GM12864 (cell line): Measurements from ENCODE around the gene TCF25.

Experiments
- DNase-seq: peaks from one replicate; pipeline ENCODE4 v3.0.0-alpha.2; 2011; ENCODE audit warnings: low read depth
- H3K4me3 ChIP-seq: 2 replicates; pipeline ENCODE4 v1.5.1; 2011; ENCODE audit warnings: mild to moderate bottlenecking, low read depth, low read length, control low read depth
- CTCF ChIP-seq: IDR thresholded peaks from 2 replicates; pipeline ENCODE4 v1.5.1; 2011; ENCODE audit warnings: low read depth, mild to moderate bottlenecking, moderate library complexity, low read length, control low read depth, inconsistent platforms; ENCODE audit errors: missing control alignments

Gene TCF25

DNA sequence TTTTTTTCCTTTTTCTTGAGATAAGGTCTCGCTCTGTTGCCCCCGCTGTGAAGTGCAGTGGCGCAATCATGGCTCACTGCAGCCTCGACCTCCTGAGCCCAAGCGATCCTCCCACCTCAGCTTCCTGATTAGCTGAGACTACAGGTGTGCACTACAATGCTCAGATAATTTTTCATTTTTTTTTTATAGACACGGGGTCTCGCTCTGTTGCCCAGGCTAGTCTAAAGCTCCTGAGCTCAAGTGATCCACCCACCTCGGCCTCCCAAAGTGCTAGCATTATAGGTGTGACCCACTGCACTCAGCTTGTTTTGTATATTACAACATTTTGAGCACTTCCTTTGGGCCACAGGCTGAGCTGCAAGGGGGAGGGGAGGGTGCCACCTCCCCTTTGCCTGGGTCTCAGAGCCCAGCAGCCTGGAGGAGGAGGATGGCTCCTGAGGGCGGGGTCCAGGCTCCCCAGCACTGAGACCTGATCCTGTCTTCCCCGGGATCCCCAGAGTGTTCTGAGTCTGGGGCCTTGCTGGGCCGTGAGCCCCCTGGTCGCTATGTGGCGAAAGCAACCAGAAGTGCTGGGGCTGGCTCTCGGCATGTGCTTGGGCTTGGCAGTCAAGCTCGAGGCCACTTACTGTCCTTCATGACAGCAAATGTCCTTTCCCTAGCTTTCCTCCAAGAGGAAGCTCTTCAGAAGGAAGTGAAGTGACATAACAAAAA is 83.3 kb downstream of the TCF25 start:
- no peak for TF ChIP-seq CTCF
- H3K4me3 ChIP-seq: no peak overlapping the region
- no peak for DNase-seq

DNA sequence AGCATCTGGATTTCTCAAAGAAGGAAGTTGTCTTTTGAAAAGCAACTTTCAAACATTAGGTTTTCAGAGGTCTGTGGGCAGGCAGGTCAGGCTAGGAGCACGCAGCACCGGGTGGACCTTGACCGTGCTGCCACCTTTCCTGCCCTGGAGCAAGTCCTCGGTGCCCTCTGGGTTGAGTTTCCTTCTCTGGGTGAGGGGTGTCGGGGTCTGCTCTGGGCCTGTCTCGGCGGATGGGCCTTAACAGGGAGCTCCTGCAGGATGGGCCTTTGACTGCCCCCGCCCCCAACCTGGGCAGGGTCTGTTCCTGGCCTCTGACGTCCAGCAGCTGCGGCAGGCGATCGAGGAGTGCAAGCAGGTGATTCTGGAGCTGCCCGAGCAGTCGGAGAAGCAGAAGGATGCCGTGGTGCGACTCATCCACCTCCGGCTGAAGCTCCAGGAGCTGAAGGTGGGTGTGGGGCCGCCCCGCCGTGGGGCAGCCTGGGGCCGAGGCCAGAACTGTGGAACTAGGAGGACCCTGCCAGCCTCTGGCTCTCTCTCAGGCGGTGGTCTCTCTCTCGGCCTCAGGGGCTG is 83.9 kb downstream of the TCF25 start:
- DNase-seq: no peak
- TF ChIP-seq CTCF: no peak
- no peak overlapping the region for H3K4me3 ChIP-seq

GRCh38 chr16:89958068-89958467 is 84.7 kb downstream of the TCF25 start:
- DNase-seq: no peak
- TF ChIP-seq CTCF: no peak
- H3K4me3 ChIP-seq: no peak overlapping the region

DNA sequence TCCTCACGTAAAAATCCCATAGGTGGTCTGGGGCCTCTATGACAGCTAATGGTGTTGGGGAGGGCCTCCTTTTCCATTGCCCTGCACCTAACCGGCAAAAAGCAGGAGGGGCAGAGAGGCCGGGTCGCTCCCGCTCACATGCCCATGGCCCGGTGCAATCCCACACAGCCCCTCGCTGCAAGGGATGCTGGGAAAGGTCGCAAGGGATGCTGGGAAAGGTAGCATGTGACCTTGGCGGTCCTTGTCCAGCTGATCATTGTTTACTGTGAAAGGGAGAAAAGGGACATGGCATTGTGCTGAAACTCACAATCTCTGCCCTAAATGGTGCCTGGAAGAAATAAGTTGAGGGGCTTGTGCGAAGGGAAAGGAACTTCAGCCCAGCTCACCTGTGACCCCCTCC is 85.2 kb downstream of the TCF25 start:
- TF ChIP-seq CTCF: no peak
- H3K4me3 ChIP-seq: no peak overlapping the region
- no peak for DNase-seq

GRCh38 chr16:89960966-89961365 is 87.6 kb downstream of the TCF25 start:
- no peak overlapping the region for H3K4me3 ChIP-seq
- no peak for TF ChIP-seq CTCF

More at GRCh38 chr16:89960966-89961365, 87.6 kb downstream of the TCF25 start:
- no peak for DNase-seq
